GM23248 (cell line): ENCODE data around the gene MRPS26. TPM values are rescaled to one million over a fixed set of nuclear protein-coding genes. Genes with fewer than 3 reads are reported as not detected.

Source experiments
- DNase-seq: peaks from one replicate; pipeline ENCODE4 v3.0.0-alpha.2; 2015
- H2AFZ ChIP-seq: fragments of 200-600 bp; sonication (generic); 2 replicates; pipeline ENCODE4 v1.6.1; 2016; ENCODE audit warnings: antibody characterized with exemption
- H3F3A ChIP-seq: fragments of 200-600 bp; sonication (generic); 2 replicates; pipeline ENCODE4 v1.6.1; 2016; ENCODE audit warnings: mild to moderate bottlenecking, antibody characterized with exemption, mixed run types; ENCODE audit not compliant: insufficient read depth
- H3K27ac ChIP-seq: fragments of 200-600 bp; sonication (generic); 2 replicates; pipeline ENCODE4 v1.5.1; 2016; ENCODE audit warnings: mild to moderate bottlenecking
- H3K27me3 ChIP-seq: fragments of 200-600 bp; sonication (generic); replicated peaks from 2 replicates; pipeline ENCODE4 v1.6.1; 2016; ENCODE audit warnings: mild to moderate bottlenecking; ENCODE audit not compliant: insufficient read depth
- H3K36me3 ChIP-seq: fragments of 200-600 bp; sonication (generic); 2 replicates; pipeline ENCODE4 v1.6.1; 2016; ENCODE audit warnings: low read depth, mild to moderate bottlenecking
- H3K4me1 ChIP-seq: fragments of 200-600 bp; sonication (generic); 2 replicates; pipeline ENCODE4 v1.6.1; 2016; ENCODE audit warnings: mild to moderate bottlenecking; ENCODE audit not compliant: insufficient read depth
- H3K4me2 ChIP-seq: fragments of 200-600 bp; sonication (generic); one replicate; pipeline ENCODE4 v1.6.1; 2016; ENCODE audit warnings: mild to moderate bottlenecking; ENCODE audit not compliant: unreplicated experiment
- H3K4me3 ChIP-seq: fragments of 200-600 bp; sonication (generic); 2 replicates; pipeline ENCODE4 v1.5.1; 2016; ENCODE audit warnings: mild to moderate bottlenecking
- H3K79me2 ChIP-seq: fragments of 200-600 bp; sonication (generic); 2 replicates; pipeline ENCODE4 v1.6.1; 2016; ENCODE audit warnings: mild to moderate bottlenecking; ENCODE audit not compliant: insufficient read depth
- H3K9ac ChIP-seq: fragments of 200-600 bp; sonication (generic); 2 replicates; pipeline ENCODE4 v1.6.1; 2016; ENCODE audit warnings: mild to moderate bottlenecking
- H3K9me2 ChIP-seq: fragments of 200-600 bp; sonication (generic); 2 replicates; pipeline ENCODE4 v1.6.1; 2016; ENCODE audit warnings: mixed run types, mild to moderate bottlenecking, moderate library complexity; ENCODE audit not compliant: insufficient read depth
- H3K9me3 ChIP-seq: fragments of 200-600 bp; sonication (generic); one replicate; pipeline ENCODE4 v1.6.1; 2017; ENCODE audit warnings: low read depth
- H4K20me1 ChIP-seq: fragments of 200-600 bp; sonication (generic); 2 replicates; pipeline ENCODE4 v1.6.0; 2016; ENCODE audit not compliant: insufficient read depth
- EZH2 ChIP-seq: fragments of 200-600 bp; sonication (generic); IDR thresholded peaks from 2 replicates; pipeline ENCODE4 v1.6.1; 2018; ENCODE audit warnings: antibody characterized with exemption, mild to moderate bottlenecking; ENCODE audit not compliant: insufficient read depth, poor library complexity, severe bottlenecking
- EZH2phosphoT487 ChIP-seq: fragments of 200-600 bp; sonication (generic); IDR thresholded peaks from 2 replicates; pipeline ENCODE4 v1.6.1; 2018; ENCODE audit warnings: antibody characterized with exemption, moderate library complexity, mild to moderate bottlenecking, low read depth; ENCODE audit not compliant: insufficient read depth
- WGBS, 2 experiments: methylation state at CpG; one replicate each; pipeline ENCODE4 v1.1.6; 2015 to 2017; ENCODE audit warnings: low lambda C conversion rate in 2 of 2, low coverage in 1 of 2; ENCODE audit errors: missing lambda C conversion rate in 2 of 2; 5-methylcytosine and 5-hydroxymethylcytosine counted together
- in situ Hi-C: fragments of 300-500 bp; cut with MboI; formaldehyde crosslinking; loops from 2 replicates; pipeline ENCODE4 v1.15.0; 2020
- polyA plus RNA-seq: library from polyadenylated mRNA; unstranded; fragments of >200 nt; fragmentation: Nextera tagmentation; extraction: Ambion mirVana; gene quantifications from 2 replicates; pipeline ENCODE4 v1.2.1, GENCODE V29; 2016
- total RNA-seq: library from RNA; depleted of rRNA; stranded (reverse); fragments of >200 nt; shearing (Covaris generic); gene quantifications from 2 replicates; pipeline ENCODE4 v1.2.3, GENCODE V29; 2014

Gene MRPS26
- total and polyA plus RNA-seq, 2 experiments from 2014 or later, result 44.5 to 48.2 TPM

- Histone ChIP-seq H3K9me2 (no peaks in the 10 kb centered on the region), H3K27ac (no peak overlapping the region), H3K4me3 (no peak overlapping the region), H3K79me2 (no peaks in the 10 kb centered on the region), H3K9ac (no peak overlapping the region), H2AFZ (no peak overlapping the region), H3K4me1 (peaks cover 7% of the 10 kb centered on the region; the same call in 1 of the 2 replicates), H3K4me2 (no peak overlapping the region), H3K36me3 (peaks cover 7% of the 10 kb centered on the region; the same call in 1 of the 2 replicates), H3F3A (0 out of 2 replicates have a peak, but pooled peaks cover 6% of the 10 kb centered on the region), H4K20me1 (no peaks in the 10 kb centered on the region), H3K27me3 (no peaks in the 10 kb centered on the region), H3K9me3 (no peaks in the 10 kb centered on the region)
- 86 to 91% methylated on average over 5 of the region's 5 CpGs for WGBS, 2 experiments
- no peak for DNase-seq
- in situ Hi-C loops, result no loop called here
- no peak for TF ChIP-seq EZH2
- no peak for TF ChIP-seq EZH2phosphoT487
Measured at GRCh38 chr20:3038454-3038853, 7.4 kb upstream of the MRPS26 start.

- Histone ChIP-seq H3K27me3 (no peaks in the 10 kb centered on the region), H3K9me2 (no peaks in the 10 kb centered on the region), H3K4me1 (peaks cover 7% of the 10 kb centered on the region; the same call in 1 of the 2 replicates), H3K4me2 (no peak overlapping the region), H3K9me3 (no peaks in the 10 kb centered on the region), H3K36me3 (peaks cover 7% of the 10 kb centered on the region; the same call in 1 of the 2 replicates), H3K27ac (no peak overlapping the region), H3F3A (0 out of 2 replicates have a peak, but pooled peaks cover 6% of the 10 kb centered on the region), H3K79me2 (no peaks in the 10 kb centered on the region), H3K4me3 (no peak overlapping the region), H4K20me1 (no peaks in the 10 kb centered on the region), H2AFZ (no peak overlapping the region), H3K9ac (no peak overlapping the region)
- in situ Hi-C loops, result no loop called here
- no peak for TF ChIP-seq EZH2
- DNase-seq, result no peak
- WGBS, 2 experiments, result 97 to 98% methylated on average over 4 of the region's 4 CpGs
Measured at GRCh38 chr20:3039426-3039825, 6.4 kb upstream of the MRPS26 start.

GRCh38 chr20:3040086-3040485 lies 5.8 kb upstream of the MRPS26 start:
- 84 to 89% methylated on average over 8 of the region's 8 CpGs for WGBS, 2 experiments
- no peaks in the 10 kb centered on the region for H3K27me3 ChIP-seq
- H3K4me3 ChIP-seq, result no peak overlapping the region
- H3K36me3 ChIP-seq, result peaks cover 7% of the 10 kb centered on the region; the same call in 1 of the 2 replicates
- H3K79me2 ChIP-seq, result no peaks in the 10 kb centered on the region
- H3K9me2 ChIP-seq, result no peaks in the 10 kb centered on the region
- no peak overlapping the region for H2AFZ ChIP-seq
- H3F3A ChIP-seq, result 0 out of 2 replicates have a peak, but pooled peaks cover 6% of the 10 kb centered on the region
- DNase-seq, result no peak
- H4K20me1 ChIP-seq, result no peaks in the 10 kb centered on the region
- H3K9me3 ChIP-seq, result no peaks in the 10 kb centered on the region
- H3K4me1 ChIP-seq, result peaks cover 7% of the 10 kb centered on the region; the same call in 1 of the 2 replicates
- no peak overlapping the region for H3K9ac ChIP-seq
- in situ Hi-C loops, result no loop called here
- H3K27ac ChIP-seq, result no peak overlapping the region
- H3K4me2 ChIP-seq, result no peak overlapping the region
- no peak for TF ChIP-seq EZH2
- no peak for TF ChIP-seq EZH2phosphoT487

- Histone ChIP-seq H3K4me1 (peaks cover 7% of the 10 kb centered on the region; the same call in 1 of the 2 replicates), H3K9me2 (no peaks in the 10 kb centered on the region), H3F3A (0 out of 2 replicates have a peak, but pooled peaks cover 6% of the 10 kb centered on the region), H2AFZ (no peak overlapping the region), H3K36me3 (peaks cover 7% of the 10 kb centered on the region; the same call in 1 of the 2 replicates), H3K9ac (no peak overlapping the region), H3K4me2 (no peak overlapping the region), H4K20me1 (no peaks in the 10 kb centered on the region), H3K9me3 (no peaks in the 10 kb centered on the region), H3K79me2 (peaks cover 6% of the 10 kb centered on the region), H3K27ac (no peak overlapping the region), H3K4me3 (no peak overlapping the region), H3K27me3 (no peaks in the 10 kb centered on the region)
- in situ Hi-C loops, result no loop called here
- WGBS, 2 experiments, result 47 to 48% methylated on average over 10 of the region's 10 CpGs
- no peak for DNase-seq
- TF ChIP-seq EZH2, result no peak
Measured at GRCh38 chr20:3041854-3042409, 3.9 kb upstream of the MRPS26 start.
